ENCODE data around the gene OLFML1. TPM values are rescaled to one million over a fixed set of nuclear protein-coding genes. Genes with fewer than 3 reads are reported as not detected.

OLFML1 gene
- total and polyA plus RNA-seq, 2 donors (not counting 3 experiments of a cell fraction or from before 2014, with no cell fraction given) = not detected

GRCh38 chr11:7551571-7551970 lies 66.3 kb downstream of the OLFML1 start:
- FAIRE-seq (no peak), DNase-seq (ENCODE audit: low read depth, low spot score) (no peak)
- no peaks in the 10 kb centered on the region for H4K20me1 ChIP-seq (replicated peaks; ENCODE audit: control insufficient read depth, extremely low read depth, insufficient read depth, low read length)
- no peaks in the 10 kb centered on the region for H3K9me3 ChIP-seq (replicated peaks; ENCODE audit: control insufficient read depth, insufficient read depth, low read length)
- no peaks in the 10 kb centered on the region for H3K9me1 ChIP-seq (replicated peaks; ENCODE audit: control insufficient read depth, extremely low read depth, insufficient read depth, low read length)
- ChIA-PET POLR2A (no interaction called here), CTCF (interaction anchor here (1.0 to 6.2 kb wide), 2 partner anchors 13 to 105 kb away, joined by 3 to 33 read pairs; no protein-coding TSS in a partner anchor)
- H3K27me3 ChIP-seq (ENCODE audit: control insufficient read depth in 2 of 2, insufficient read depth in 2 of 2, low read length in 2 of 2) = peaks cover 0 to 5% of the 10 kb centered on the region in 2 experiments
- TF ChIP-seq EZH2 (IDR thresholded peaks at IDR 0.05; ENCODE audit: borderline replicate concordance, low read depth, low read length, severe bottlenecking) (no peak), JUN (IDR thresholded peaks at IDR 0.05; ENCODE audit: borderline replicate concordance, insufficient read depth, insufficient read length, low read depth) (no peak), FOS (IDR thresholded peaks at IDR 0.05; ENCODE audit: borderline replicate concordance, insufficient read depth, low read length) (no peak), POLR2AphosphoS5 (IDR thresholded peaks at IDR 0.05; ENCODE audit: insufficient read depth, low read depth, low read length) (no peak), GATA2 (IDR thresholded peaks at IDR 0.05; ENCODE audit: insufficient read depth, insufficient read length, low read depth, low read length) (no peak), MAX (IDR thresholded peaks at IDR 0.05; ENCODE audit: insufficient read depth, insufficient read length) (no peak), CTCF (IDR thresholded peaks at IDR 0.05; ENCODE audit: extremely low read depth in 1 of 2, insufficient read depth in 1 of 2, low read depth in 1 of 2, low read length in 2 of 2) (no peak), POLR2A (IDR thresholded peaks at IDR 0.05; ENCODE audit: low read depth, low read length) (no peak), MYC (IDR thresholded peaks at IDR 0.05; ENCODE audit: low read depth, low read length) (no peak)
- no TSS peak for BruUV-seq (replicated peaks)
- dilution Hi-C loops (cut with MboI; ENCODE audit: extremely low pct_ligation_motif_present, low sequenced_read_pairs) (no loop called here), intact Hi-C loops (cut with micrococcal nuclease) (no loop called here)
- no peak overlapping the region for H3K27ac ChIP-seq (ENCODE audit: insufficient read depth, low read depth, low read length)
- no peaks in the 10 kb centered on the region for H3K79me2 ChIP-seq (ENCODE audit: control insufficient read depth, insufficient read depth, low read length)
- H2AFZ ChIP-seq (ENCODE audit: low read depth, low read length) = no peak overlapping the region
- H3K4me1 ChIP-seq (ENCODE audit: control insufficient read depth, extremely low read depth, insufficient read depth, low read length) = no peaks in the 10 kb centered on the region
- H3K9ac ChIP-seq (replicated peaks; ENCODE audit: extremely low read depth, insufficient read depth, low read length) = no peak overlapping the region
- H3K4me3 ChIP-seq (replicated peaks in 1 of 3; ENCODE audit: insufficient read depth in 1 of 3, low read depth in 1 of 3, low read length in 3 of 3) = no peak overlapping the region
- H3K4me2 ChIP-seq (ENCODE audit: insufficient read depth, low read length) = no peak overlapping the region
- H3K36me3 ChIP-seq (ENCODE audit: control insufficient read depth in 2 of 2, extremely low read depth in 1 of 2, insufficient read depth in 2 of 2, low read length in 2 of 2) = no peaks in the 10 kb centered on the region
